Hepatocyte (in vitro differentiated cells): ENCODE data around the gene CUX1.

ENCODE experiments used
- EZH2 ChIP-seq: fragments of 200-600 bp; sonication (generic); IDR thresholded peaks from 2 replicates; pipeline ENCODE4 v1.6.1; 2016; ENCODE audit warnings: antibody characterized with exemption, mild to moderate bottlenecking, borderline replicate concordance
- TF ChIP-seq, protein P1 (sequence below): fragments of 200-600 bp; sonication (generic); IDR thresholded peaks from 2 replicates; pipeline ENCODE4 v1.5.1; 2016; ENCODE audit warnings: antibody characterized with exemption, mild to moderate bottlenecking; ENCODE audit not compliant: poor library complexity

DNA sequence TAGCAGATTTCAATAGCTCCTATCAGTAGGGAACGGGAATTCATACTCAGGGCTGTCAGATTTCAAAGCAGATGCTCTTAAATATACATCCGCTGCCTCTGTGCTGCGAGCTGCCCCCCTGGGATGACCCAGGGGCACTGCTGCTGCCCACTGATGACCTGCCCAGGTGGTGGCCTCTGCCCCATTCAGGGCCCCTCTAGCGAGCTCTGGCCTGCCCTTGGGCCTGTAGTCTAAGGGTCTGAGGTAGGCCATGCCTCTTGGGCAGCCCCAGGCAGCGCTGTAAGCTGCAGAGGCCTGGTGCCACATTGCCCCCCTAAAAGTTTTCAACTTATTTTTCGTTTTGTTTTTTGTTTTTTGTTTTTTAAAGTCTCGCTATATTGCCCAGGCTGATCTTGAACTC is 418.7 kb downstream of the CUX1 start:
- TF ChIP-seq, protein P1, sequence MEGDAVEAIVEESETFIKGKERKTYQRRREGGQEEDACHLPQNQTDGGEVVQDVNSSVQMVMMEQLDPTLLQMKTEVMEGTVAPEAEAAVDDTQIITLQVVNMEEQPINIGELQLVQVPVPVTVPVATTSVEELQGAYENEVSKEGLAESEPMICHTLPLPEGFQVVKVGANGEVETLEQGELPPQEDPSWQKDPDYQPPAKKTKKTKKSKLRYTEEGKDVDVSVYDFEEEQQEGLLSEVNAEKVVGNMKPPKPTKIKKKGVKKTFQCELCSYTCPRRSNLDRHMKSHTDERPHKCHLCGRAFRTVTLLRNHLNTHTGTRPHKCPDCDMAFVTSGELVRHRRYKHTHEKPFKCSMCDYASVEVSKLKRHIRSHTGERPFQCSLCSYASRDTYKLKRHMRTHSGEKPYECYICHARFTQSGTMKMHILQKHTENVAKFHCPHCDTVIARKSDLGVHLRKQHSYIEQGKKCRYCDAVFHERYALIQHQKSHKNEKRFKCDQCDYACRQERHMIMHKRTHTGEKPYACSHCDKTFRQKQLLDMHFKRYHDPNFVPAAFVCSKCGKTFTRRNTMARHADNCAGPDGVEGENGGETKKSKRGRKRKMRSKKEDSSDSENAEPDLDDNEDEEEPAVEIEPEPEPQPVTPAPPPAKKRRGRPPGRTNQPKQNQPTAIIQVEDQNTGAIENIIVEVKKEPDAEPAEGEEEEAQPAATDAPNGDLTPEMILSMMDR, result no peak
- no peak for TF ChIP-seq EZH2
